Posterior vena cava (tissue), 2 donors: ENCODE results near the gene RTTN. TPM values are rescaled to one million over a fixed set of nuclear protein-coding genes. Genes with fewer than 3 reads are reported as not detected.

ENCODE experiments used
- DNase-seq: peaks from one replicate; pipeline ENCODE4 v3.0.0-alpha.2; 2020; ENCODE audit warnings: low spot score
- intact Hi-C, 2 donors: fragments of 100-400 bp; cut with DNase I; formaldehyde crosslinking; loops; one replicate each; pipeline versions ENCODE4 v1.14.1 to v1.14.2; 2022 to 2023
- total RNA-seq, 2 donors: library from RNA; stranded (reverse); fragmentation: NEBNext Ultra II Directional; extraction: Animal tissue kit (Norgen Biotek cat#: 25700); gene quantifications; one replicate each; pipeline ENCODE4 v1.2.1, GENCODE V29; 2021
- donor health status: DM: yes; HTN: yes; CAD: no.
- donor health status: DM: yes; HTN: yes; CAD: no.

RTTN gene
- total RNA-seq, 2 donors from 2014 or later, result 9.4 to 9.7 TPM

GRCh38 chr18:70220628-70221027 lies 15.1 kb upstream of the RTTN start:
- no peak for DNase-seq
- intact Hi-C loops, result no loop called here

- DNase-seq, result no peak
- intact Hi-C loops, result no loop called here
These were observed 14.2 kb upstream of the RTTN start for GRCh38 chr18:70219688-70220087.

GRCh38 chr18:70216788-70217187 lies 11.3 kb upstream of the RTTN start:
- DNase-seq, result no peak
- intact Hi-C loops, result no loop called here

GRCh38 chr18:70207181-70207580 lies 1.7 kb upstream of the RTTN start:
- DNase-seq, result no peak
- intact Hi-C loops, result loop anchor here in 1 of 2 donors (5.0 kb wide), 1 partner anchor 80 kb away; the partner anchor contains the start of gene SOCS6

- intact Hi-C loops, result no loop called here
- no peak for DNase-seq
These were observed 5.2 kb downstream of the RTTN start for GRCh38 chr18:70200286-70200685.

GRCh38 chr18:70197844-70198243 lies 7.6 kb downstream of the RTTN start:
- intact Hi-C loops, result loop anchor here (5.0 kb wide), 3 partner anchors 234 to 254 kb away; no protein-coding TSS in a partner anchor
- no peak for DNase-seq

- DNase-seq, result no peak
- intact Hi-C loops, result loop anchor here (5.0 kb wide), 3 partner anchors 235 to 255 kb away; no protein-coding TSS in a partner anchor
These were observed 8.5 kb downstream of the RTTN start for GRCh38 chr18:70197026-70197425.

GRCh38 chr18:70195852-70196434 lies 9.5 kb downstream of the RTTN start:
- intact Hi-C loops, result loop anchor here (5.0 kb wide), 3 partner anchors 236 to 256 kb away; no protein-coding TSS in a partner anchor
- DNase-seq, result no peak

- intact Hi-C loops, result loop anchor here (5.0 kb wide), 3 partner anchors 237 to 257 kb away; no protein-coding TSS in a partner anchor
- no peak for DNase-seq
These were observed 10.4 kb downstream of the RTTN start for GRCh38 chr18:70195014-70195614.

GRCh38 chr18:70194227-70194890 lies 11.1 kb downstream of the RTTN start:
- intact Hi-C loops, result no loop called here
- DNase-seq, result no peak

GRCh38 chr18:70190529-70190928 lies 15.0 kb downstream of the RTTN start:
- no peak for DNase-seq
- intact Hi-C loops, result no loop called here

- DNase-seq, result no peak
- intact Hi-C loops, result no loop called here
These were observed 17.4 kb downstream of the RTTN start for GRCh38 chr18:70188113-70188512.

- DNase-seq, result no peak
- intact Hi-C loops, result no loop called here
These were observed 22.0 kb downstream of the RTTN start for GRCh38 chr18:70183441-70183840.

GRCh38 chr18:70182548-70182947 lies 22.9 kb downstream of the RTTN start:
- intact Hi-C loops, result no loop called here
- DNase-seq, result no peak

- intact Hi-C loops, result no loop called here
- DNase-seq, result no peak
These were observed 23.8 kb downstream of the RTTN start for GRCh38 chr18:70181725-70182124.

- intact Hi-C loops, result no loop called here
- DNase-seq, result no peak
These were observed 24.5 kb downstream of the RTTN start for GRCh38 chr18:70181015-70181414.

GRCh38 chr18:70176537-70176936 lies 28.9 kb downstream of the RTTN start:
- intact Hi-C loops, result no loop called here
- DNase-seq, result no peak

GRCh38 chr18:70175216-70175615 lies 30.3 kb downstream of the RTTN start:
- DNase-seq, result no peak
- intact Hi-C loops, result no loop called here

- intact Hi-C loops, result no loop called here
These were observed 33.3 kb downstream of the RTTN start for GRCh38 chr18:70172225-70172624.

GRCh38 chr18:70169747-70170146 lies 35.7 kb downstream of the RTTN start:
- DNase-seq, result no peak
- intact Hi-C loops, result no loop called here

More at GRCh38 chr18:70172225-70172624, 33.3 kb downstream of the RTTN start:
- DNase-seq, result no peak

- no peak for DNase-seq
- intact Hi-C loops, result no loop called here
These were observed 38.8 kb downstream of the RTTN start for GRCh38 chr18:70166668-70167067.
